ENCODE measurements around the gene SERP2.

SERP2 gene

DNA sequence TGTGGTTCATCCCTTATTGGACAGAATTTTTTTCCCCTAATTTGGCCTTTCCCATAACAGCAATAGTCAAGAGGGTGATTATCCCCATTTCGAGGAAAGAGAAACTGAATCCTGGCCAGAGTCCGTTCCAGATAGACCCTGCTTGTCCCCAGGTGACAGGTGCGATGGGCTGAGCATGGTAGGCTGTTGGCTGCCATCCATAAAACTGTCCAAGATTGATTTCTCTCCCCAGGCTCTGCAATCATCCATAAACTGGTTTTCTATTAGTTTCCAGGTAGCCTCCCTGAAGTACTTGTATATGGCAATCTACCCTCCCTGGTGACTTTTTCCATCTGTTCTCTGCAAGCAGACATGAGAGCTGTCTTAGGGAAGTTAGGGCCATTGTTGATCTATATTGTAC, 25.4 kb downstream of the SERP2 start (continued):
- TF ChIP-seq, protein P1, sequence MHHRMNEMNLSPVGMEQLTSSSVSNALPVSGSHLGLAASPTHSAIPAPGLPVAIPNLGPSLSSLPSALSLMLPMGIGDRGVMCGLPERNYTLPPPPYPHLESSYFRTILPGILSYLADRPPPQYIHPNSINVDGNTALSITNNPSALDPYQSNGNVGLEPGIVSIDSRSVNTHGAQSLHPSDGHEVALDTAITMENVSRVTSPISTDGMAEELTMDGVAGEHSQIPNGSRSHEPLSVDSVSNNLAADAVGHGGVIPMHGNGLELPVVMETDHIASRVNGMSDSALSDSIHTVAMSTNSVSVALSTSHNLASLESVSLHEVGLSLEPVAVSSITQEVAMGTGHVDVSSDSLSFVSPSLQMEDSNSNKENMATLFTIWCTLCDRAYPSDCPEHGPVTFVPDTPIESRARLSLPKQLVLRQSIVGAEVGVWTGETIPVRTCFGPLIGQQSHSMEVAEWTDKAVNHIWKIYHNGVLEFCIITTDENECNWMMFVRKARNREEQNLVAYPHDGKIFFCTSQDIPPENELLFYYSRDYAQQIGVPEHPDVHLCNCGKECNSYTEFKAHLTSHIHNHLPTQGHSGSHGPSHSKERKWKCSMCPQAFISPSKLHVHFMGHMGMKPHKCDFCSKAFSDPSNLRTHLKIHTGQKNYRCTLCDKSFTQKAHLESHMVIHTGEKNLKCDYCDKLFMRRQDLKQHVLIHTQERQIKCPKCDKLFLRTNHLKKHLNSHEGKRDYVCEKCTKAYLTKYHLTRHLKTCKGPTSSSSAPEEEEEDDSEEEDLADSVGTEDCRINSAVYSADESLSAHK (tag by site-specific recombination; IDR thresholded peaks at IDR 0.05) = no peak

GRCh38 chr13:44400736-44401135, 27.1 kb downstream of the SERP2 start:
- Histone ChIP-seq H3K27ac (ENCODE audit: extremely low read depth, low read depth, low read length) (no peak overlapping the region), H3K36me3 (ENCODE audit: control insufficient read depth in 2 of 2, insufficient read depth in 1 of 2, low read length in 2 of 2) (no peaks in the 10 kb centered on the region), H3K4me1 (ENCODE audit: control insufficient read depth, insufficient read depth, low read length) (peaks cover 10% of the 10 kb centered on the region), H3K9me3 (ENCODE audit: control insufficient read depth, insufficient read depth, low read depth, low read length) (no peaks in the 10 kb centered on the region), H3K4me3 (ENCODE audit: low read depth, low read length) (no peak overlapping the region)
- TF ChIP-seq, protein P2, sequence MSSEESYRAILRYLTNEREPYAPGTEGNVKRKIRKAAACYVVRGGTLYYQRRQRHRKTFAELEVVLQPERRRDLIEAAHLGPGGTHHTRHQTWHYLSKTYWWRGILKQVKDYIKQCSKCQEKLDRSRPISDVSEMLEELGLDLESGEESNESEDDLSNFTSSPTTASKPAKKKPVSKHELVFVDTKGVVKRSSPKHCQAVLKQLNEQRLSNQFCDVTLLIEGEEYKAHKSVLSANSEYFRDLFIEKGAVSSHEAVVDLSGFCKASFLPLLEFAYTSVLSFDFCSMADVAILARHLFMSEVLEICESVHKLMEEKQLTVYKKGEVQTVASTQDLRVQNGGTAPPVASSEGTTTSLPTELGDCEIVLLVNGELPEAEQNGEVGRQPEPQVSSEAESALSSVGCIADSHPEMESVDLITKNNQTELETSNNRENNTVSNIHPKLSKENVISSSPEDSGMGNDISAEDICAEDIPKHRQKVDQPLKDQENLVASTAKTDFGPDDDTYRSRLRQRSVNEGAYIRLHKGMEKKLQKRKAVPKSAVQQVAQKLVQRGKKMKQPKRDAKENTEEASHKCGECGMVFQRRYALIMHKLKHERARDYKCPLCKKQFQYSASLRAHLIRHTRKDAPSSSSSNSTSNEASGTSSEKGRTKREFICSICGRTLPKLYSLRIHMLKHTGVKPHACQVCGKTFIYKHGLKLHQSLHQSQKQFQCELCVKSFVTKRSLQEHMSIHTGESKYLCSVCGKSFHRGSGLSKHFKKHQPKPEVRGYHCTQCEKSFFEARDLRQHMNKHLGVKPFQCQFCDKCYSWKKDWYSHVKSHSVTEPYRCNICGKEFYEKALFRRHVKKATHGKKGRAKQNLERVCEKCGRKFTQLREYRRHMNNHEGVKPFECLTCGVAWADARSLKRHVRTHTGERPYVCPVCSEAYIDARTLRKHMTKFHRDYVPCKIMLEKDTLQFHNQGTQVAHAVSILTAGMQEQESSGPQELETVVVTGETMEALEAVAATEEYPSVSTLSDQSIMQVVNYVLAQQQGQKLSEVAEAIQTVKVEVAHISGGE (tag by site-specific recombination; conservative IDR thresholded peaks at IDR 0.05; ENCODE audit: low read depth) = no peak
- TF ChIP-seq ZNF23 (tag by site-specific recombination; IDR thresholded peaks at IDR 0.05; ENCODE audit: borderline replicate concordance) = no peak
- TF ChIP-seq, protein P3, sequence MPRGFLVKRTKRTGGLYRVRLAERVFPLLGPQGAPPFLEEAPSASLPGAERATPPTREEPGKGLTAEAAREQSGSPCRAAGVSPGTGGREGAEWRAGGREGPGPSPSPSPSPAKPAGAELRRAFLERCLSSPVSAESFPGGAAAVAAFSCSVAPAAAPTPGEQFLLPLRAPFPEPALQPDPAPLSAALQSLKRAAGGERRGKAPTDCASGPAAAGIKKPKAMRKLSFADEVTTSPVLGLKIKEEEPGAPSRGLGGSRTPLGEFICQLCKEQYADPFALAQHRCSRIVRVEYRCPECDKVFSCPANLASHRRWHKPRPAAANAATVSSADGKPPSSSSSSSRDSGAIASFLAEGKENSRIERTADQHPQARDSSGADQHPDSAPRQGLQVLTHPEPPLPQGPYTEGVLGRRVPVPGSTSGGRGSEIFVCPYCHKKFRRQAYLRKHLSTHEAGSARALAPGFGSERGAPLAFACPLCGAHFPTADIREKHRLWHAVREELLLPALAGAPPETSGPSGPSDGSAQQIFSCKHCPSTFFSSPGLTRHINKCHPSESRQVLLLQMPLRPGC (tag by site-specific recombination; IDR thresholded peaks at IDR 0.05) = no peak
- TF ChIP-seq REPIN1 (tag by site-specific recombination; IDR thresholded peaks at IDR 0.05; ENCODE audit: low read depth) = no peak
- no peak for TF ChIP-seq ZNF645 (tag by site-specific recombination; IDR thresholded peaks at IDR 0.05)
- TF ChIP-seq, protein P4, sequence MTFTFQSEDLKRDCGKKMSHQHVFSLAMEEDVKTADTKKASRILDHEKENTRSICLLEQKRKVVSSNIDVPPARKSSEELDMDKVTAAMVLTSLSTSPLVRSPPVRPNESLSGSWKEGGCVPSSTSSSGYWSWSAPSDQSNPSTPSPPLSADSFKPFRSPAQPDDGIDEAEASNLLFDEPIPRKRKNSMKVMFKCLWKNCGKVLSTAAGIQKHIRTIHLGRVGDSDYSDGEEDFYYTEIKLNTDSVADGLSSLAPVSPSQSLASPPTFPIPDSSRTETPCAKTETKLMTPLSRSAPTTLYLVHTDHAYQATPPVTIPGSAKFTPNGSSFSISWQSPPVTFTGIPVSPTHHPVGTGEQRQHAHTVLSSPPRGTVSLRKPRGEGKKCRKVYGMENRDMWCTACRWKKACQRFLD (tag by site-specific recombination; IDR thresholded peaks at IDR 0.05) = no peak
- no peak for TF ChIP-seq ZNF658 (tag by site-specific recombination; IDR thresholded peaks at IDR 0.05)
- no peak for TF ChIP-seq ZNF521 (tag by site-specific recombination; IDR thresholded peaks at IDR 0.05)
- TF ChIP-seq ZNF174 (tag by site-specific recombination; IDR thresholded peaks at IDR 0.05) = no peak
- no peak for TF ChIP-seq ZNF747 (tag by site-specific recombination; IDR thresholded peaks at IDR 0.05)
- TF ChIP-seq, protein P5, sequence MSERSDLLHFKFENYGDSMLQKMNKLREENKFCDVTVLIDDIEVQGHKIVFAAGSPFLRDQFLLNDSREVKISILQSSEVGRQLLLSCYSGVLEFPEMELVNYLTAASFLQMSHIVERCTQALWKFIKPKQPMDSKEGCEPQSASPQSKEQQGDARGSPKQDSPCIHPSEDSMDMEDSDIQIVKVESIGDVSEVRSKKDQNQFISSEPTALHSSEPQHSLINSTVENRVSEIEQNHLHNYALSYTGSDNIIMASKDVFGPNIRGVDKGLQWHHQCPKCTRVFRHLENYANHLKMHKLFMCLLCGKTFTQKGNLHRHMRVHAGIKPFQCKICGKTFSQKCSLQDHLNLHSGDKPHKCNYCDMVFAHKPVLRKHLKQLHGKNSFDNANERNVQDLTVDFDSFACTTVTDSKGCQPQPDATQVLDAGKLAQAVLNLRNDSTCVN (tag by site-specific recombination; optimal IDR thresholded peaks at IDR 0.05) = no peak
- no peak for TF ChIP-seq ZNF561 (tag by site-specific recombination; IDR thresholded peaks at IDR 0.05; ENCODE audit: borderline replicate concordance)
- ChIA-PET POLR2A (no interaction called here), CTCF (no interaction called here)

Measured in HEK293 (cell line).